Measurements from ENCODE around the gene STMN1. TPM values are rescaled to one million over a fixed set of nuclear protein-coding genes. Genes with fewer than 3 reads are reported as not detected.

STMN1 gene
- total RNA-seq, 1 experiment from 2014 or later, result 418 TPM

DNA sequence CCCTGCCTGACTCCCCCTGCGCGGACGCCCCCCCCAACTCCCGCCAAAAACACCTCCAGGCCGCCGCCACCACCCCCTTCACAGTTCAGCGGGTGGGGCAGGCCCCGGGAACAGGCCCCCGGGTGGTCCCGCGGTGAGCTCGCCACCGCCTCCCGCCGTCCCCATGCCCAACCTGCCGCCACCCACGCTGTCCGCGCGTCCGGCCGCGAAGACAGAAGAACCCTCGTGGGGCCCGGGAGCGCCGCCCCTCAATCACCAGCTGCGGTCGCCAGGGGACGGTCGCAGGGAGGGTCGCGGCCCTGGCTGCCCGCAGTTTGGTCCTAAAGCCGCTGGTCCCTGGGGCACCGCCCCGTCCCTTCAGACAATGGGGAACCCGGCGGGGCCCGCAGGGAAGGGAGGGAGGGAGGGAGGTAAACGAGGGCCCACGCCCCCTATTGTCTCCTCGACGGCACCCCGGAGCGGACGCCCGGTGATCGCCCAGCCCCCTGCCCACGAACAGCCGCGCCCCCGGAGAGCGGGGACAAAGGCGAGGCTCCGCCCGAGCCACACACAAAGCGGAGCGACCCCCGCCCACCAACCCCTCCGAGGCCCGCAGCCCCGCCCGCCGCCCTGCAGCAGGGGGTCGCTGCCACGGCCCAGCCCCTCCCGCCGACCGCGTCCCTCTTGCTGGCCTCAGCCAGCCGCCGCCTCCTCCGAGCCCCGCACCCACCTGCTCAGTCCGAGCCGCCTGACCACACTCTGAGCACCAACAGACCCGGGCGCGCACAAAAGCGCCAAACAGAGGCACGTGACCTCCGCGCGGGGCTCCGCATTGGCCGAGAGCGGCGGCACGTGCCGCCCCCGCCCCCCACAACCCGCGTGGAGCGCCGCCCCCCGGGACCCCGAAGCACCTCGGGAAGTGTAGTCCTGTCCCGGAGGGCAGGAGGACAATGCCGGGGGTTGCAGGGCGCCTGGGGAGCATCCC, at the start of gene STMN1 (continued):
- 0 out of 2 replicates have a peak, but pooled peaks have one; percentile 2 for TF ChIP-seq RELA (CRISPR knock-in tag; IDR thresholded peaks at IDR 0.05; ENCODE audit: borderline replicate concordance)
- no peak; the same call in 1 of the 2 replicates for TF ChIP-seq TP53 (CRISPR knock-in tag; IDR thresholded peaks at IDR 0.05)
- TF ChIP-seq, protein P1, sequence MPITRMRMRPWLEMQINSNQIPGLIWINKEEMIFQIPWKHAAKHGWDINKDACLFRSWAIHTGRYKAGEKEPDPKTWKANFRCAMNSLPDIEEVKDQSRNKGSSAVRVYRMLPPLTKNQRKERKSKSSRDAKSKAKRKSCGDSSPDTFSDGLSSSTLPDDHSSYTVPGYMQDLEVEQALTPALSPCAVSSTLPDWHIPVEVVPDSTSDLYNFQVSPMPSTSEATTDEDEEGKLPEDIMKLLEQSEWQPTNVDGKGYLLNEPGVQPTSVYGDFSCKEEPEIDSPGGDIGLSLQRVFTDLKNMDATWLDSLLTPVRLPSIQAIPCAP (CRISPR knock-in tag; IDR thresholded peaks at IDR 0.05), result no peak
- TF ChIP-seq ZNF263 (CRISPR knock-in tag; IDR thresholded peaks at IDR 0.05; ENCODE audit: low read depth), result no peak
- TF ChIP-seq TCF7 (CRISPR knock-in tag; IDR thresholded peaks at IDR 0.05; ENCODE audit: low read depth), result no peak
- no peak for TF ChIP-seq ZNF416 (CRISPR knock-in tag; IDR thresholded peaks at IDR 0.05)
- TF ChIP-seq MYBL2 (CRISPR knock-in tag; IDR thresholded peaks at IDR 0.05), result peak; percentile 76; the same call in 1 of the 2 replicates
- TF ChIP-seq ATF1 (CRISPR knock-in tag; IDR thresholded peaks at IDR 0.05), result no peak
- TF ChIP-seq PRRX2 (CRISPR knock-in tag; IDR thresholded peaks at IDR 0.05), result no peak; the same call in 1 of the 2 replicates
- TF ChIP-seq SP1 (CRISPR knock-in tag; conservative IDR thresholded peaks at IDR 0.05), result peak; percentile 91
- TF ChIP-seq FOXP4 (CRISPR knock-in tag; IDR thresholded peaks at IDR 0.05), result 0 out of 2 replicates have a peak, but pooled peaks have one; percentile 58
- no peak for TF ChIP-seq AFF4 (CRISPR knock-in tag; IDR thresholded peaks at IDR 0.05; ENCODE audit: borderline replicate concordance)
- no peak for TF ChIP-seq ZMAT4 (CRISPR knock-in tag; IDR thresholded peaks at IDR 0.05)
- TF ChIP-seq USF2 (CRISPR knock-in tag; IDR thresholded peaks at IDR 0.05), result peak; percentile 99
- 0 out of 2 replicates have a peak, but pooled peaks have one; percentile 67 for TF ChIP-seq EMX1 (CRISPR knock-in tag; IDR thresholded peaks at IDR 0.05)
- no peak for TF ChIP-seq SOX15 (CRISPR knock-in tag; IDR thresholded peaks at IDR 0.05)
- TF ChIP-seq ERG (CRISPR knock-in tag; IDR thresholded peaks at IDR 0.05), result no peak
- no peak for TF ChIP-seq ZSCAN18 (CRISPR knock-in tag; IDR thresholded peaks at IDR 0.05)
- no peak for TF ChIP-seq RORB (CRISPR knock-in tag; IDR thresholded peaks at IDR 0.05)
- TF ChIP-seq, protein P2, sequence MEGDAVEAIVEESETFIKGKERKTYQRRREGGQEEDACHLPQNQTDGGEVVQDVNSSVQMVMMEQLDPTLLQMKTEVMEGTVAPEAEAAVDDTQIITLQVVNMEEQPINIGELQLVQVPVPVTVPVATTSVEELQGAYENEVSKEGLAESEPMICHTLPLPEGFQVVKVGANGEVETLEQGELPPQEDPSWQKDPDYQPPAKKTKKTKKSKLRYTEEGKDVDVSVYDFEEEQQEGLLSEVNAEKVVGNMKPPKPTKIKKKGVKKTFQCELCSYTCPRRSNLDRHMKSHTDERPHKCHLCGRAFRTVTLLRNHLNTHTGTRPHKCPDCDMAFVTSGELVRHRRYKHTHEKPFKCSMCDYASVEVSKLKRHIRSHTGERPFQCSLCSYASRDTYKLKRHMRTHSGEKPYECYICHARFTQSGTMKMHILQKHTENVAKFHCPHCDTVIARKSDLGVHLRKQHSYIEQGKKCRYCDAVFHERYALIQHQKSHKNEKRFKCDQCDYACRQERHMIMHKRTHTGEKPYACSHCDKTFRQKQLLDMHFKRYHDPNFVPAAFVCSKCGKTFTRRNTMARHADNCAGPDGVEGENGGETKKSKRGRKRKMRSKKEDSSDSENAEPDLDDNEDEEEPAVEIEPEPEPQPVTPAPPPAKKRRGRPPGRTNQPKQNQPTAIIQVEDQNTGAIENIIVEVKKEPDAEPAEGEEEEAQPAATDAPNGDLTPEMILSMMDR (IDR thresholded peaks at IDR 0.05), result no peak
- TF ChIP-seq NR1H2 (CRISPR knock-in tag; IDR thresholded peaks at IDR 0.05), result no peak
